Lung (tissue), 12 donors: ENCODE measurements around the gene LUM. TPM values are rescaled to one million over a fixed set of nuclear protein-coding genes. Genes with fewer than 3 reads are reported as not detected.

Experiments used
- ATAC-seq: fragments of 200-7000 bp; cut with Tn5 transposase; one replicate; pipeline ENCODE4 v1.9.1; 2020; ENCODE audit warnings: moderate number of reproducible peaks; ENCODE audit not compliant: insufficient read depth, low FRiP score
- DNase-seq, 3 donors: peaks; one replicate each; pipeline ENCODE4 v3.0.0-alpha.2; 2013 to 2017
- H3K27ac ChIP-seq, 2 donors: one replicate each; pipeline ENCODE4 v1.5.1; 2013; ENCODE audit warnings: mild to moderate bottlenecking in 2 of 2, moderate library complexity in 2 of 2, control low read depth in 1 of 2, inconsistent platforms in 1 of 2, low read depth in 1 of 2, low read length in 1 of 2
- H3K27me3 ChIP-seq, 3 donors: one replicate each; pipeline ENCODE4 v1.5.1; 2013; ENCODE audit warnings: low read length in 2 of 3; ENCODE audit not compliant: control insufficient read depth in 3 of 3, insufficient read depth in 3 of 3
- H3K36me3 ChIP-seq, 4 donors: one replicate each; pipeline ENCODE4 v1.5.1; 2013; ENCODE audit warnings: low read length in 4 of 4, mild to moderate bottlenecking in 1 of 4, moderate library complexity in 1 of 4; ENCODE audit not compliant: control insufficient read depth in 4 of 4, insufficient read depth in 4 of 4
- H3K4me1 ChIP-seq, 5 donors: one replicate each; pipeline ENCODE4 v1.5.1; 2013; ENCODE audit warnings: low read length in 5 of 5, mild to moderate bottlenecking in 2 of 5, moderate library complexity in 1 of 5; ENCODE audit not compliant: control insufficient read depth in 5 of 5, insufficient read depth in 5 of 5
- H3K4me3 ChIP-seq: one replicate; pipeline ENCODE4 v1.5.1; 2013; ENCODE audit warnings: mild to moderate bottlenecking, control low read depth, moderate library complexity
- H3K9ac ChIP-seq, 2 donors: one replicate each; pipeline ENCODE4 v1.5.1; 2013; ENCODE audit warnings: low read length in 2 of 2, control low read depth in 1 of 2; ENCODE audit not compliant: insufficient read depth in 1 of 2
- H3K9me3 ChIP-seq, 4 donors: one replicate each; pipeline ENCODE4 v1.5.1; 2013; ENCODE audit warnings: low read length in 3 of 4, mild to moderate bottlenecking in 1 of 4, moderate library complexity in 1 of 4; ENCODE audit not compliant: control insufficient read depth in 4 of 4, insufficient read depth in 3 of 4
- WGBS, 2 donors: extraction: QIAGEN DNeasy Blood & Tissue Kit; methylation state at CpG; one replicate each; pipeline ENCODE4 v1.1.7; 2013; 5-methylcytosine and 5-hydroxymethylcytosine counted together
- polyA plus RNA-seq, 2 donors: library from polyadenylated mRNA; stranded (reverse); fragments of 200-250 nt; gene quantifications; one replicate each; pipeline ENCODE4 v1.2.1, GENCODE V29; 2013
- total RNA-seq, 2 donors: library from RNA; depleted of rRNA in 1 of 2; stranded (reverse); fragments of >200 nt in 1 of 2; gene quantifications; one replicate each; pipeline ENCODE4 v1.2.1, GENCODE V29; 2014 to 2021
- TF ChIP-seq, protein P1 (sequence below): IDR thresholded peaks from 2 replicates; pipeline ENCODE4 v1.5.1; 2012; ENCODE audit warnings: mild to moderate bottlenecking; ENCODE audit errors: control extremely low read depth, extremely low read depth
- donor health status: control.
- donor health status: control.
- donor health status: Bipolar disorder and iron deficiency.
- donor health status: healthy.
- donor health status: DM: yes; HTN: yes; CAD: no.

LUM gene
- total and polyA plus RNA-seq, 4 donors: 74.5 to 593 (median 218) TPM

DNA sequence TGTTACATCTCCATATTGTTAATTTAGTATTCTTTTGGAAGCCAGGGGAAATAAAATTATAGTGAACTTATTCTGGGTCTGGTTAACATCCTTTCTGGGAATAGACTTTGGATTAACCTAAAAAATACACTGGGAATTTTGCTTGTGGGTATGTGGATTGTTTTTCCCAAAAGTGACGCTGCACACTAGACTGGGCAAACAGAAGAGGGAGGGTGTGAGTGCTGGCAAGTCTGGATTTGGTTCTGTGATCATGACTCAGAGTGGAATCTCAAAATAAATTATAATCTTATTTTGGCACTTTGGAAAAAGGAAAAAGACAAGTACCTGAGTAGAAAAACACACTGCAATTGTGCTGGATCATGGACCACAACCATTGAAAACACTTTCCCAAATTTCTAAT is 15.2 kb upstream of the LUM start:
- TF ChIP-seq, protein P1, sequence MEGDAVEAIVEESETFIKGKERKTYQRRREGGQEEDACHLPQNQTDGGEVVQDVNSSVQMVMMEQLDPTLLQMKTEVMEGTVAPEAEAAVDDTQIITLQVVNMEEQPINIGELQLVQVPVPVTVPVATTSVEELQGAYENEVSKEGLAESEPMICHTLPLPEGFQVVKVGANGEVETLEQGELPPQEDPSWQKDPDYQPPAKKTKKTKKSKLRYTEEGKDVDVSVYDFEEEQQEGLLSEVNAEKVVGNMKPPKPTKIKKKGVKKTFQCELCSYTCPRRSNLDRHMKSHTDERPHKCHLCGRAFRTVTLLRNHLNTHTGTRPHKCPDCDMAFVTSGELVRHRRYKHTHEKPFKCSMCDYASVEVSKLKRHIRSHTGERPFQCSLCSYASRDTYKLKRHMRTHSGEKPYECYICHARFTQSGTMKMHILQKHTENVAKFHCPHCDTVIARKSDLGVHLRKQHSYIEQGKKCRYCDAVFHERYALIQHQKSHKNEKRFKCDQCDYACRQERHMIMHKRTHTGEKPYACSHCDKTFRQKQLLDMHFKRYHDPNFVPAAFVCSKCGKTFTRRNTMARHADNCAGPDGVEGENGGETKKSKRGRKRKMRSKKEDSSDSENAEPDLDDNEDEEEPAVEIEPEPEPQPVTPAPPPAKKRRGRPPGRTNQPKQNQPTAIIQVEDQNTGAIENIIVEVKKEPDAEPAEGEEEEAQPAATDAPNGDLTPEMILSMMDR: no peak
- Histone ChIP-seq H3K36me3 (no peaks in the 10 kb centered on the region), H3K27me3 (no peaks in the 10 kb centered on the region), H3K27ac (no peak overlapping the region), H3K4me3 (no peak overlapping the region), H3K9ac (no peak overlapping the region), H3K4me1 (peaks cover 0 to 4% (median 0%) of the 10 kb centered on the region in 5 donors), H3K9me3 (no peaks in the 10 kb centered on the region)
- 81 to 85% methylated on average over 1 of the region's 1 CpG for WGBS, 2 donors
- ATAC-seq (no peak), DNase-seq (no peak)

GRCh38 chr12:91123236-91123916 is 12.1 kb upstream of the LUM start:
- Histone ChIP-seq H3K9me3 (no peaks in the 10 kb centered on the region), H3K36me3 (no peaks in the 10 kb centered on the region), H3K27me3 (no peaks in the 10 kb centered on the region), H3K4me1 (peaks cover 0 to 4% (median 0%) of the 10 kb centered on the region in 5 donors), H3K4me3 (no peak overlapping the region), H3K27ac (no peak overlapping the region), H3K9ac (no peak overlapping the region)
- ATAC-seq (no peak), DNase-seq (no peak)
- TF ChIP-seq, protein P1: no peak
- WGBS, 2 donors: 92 to 93% methylated on average over 5 of the region's 5 CpGs

DNA sequence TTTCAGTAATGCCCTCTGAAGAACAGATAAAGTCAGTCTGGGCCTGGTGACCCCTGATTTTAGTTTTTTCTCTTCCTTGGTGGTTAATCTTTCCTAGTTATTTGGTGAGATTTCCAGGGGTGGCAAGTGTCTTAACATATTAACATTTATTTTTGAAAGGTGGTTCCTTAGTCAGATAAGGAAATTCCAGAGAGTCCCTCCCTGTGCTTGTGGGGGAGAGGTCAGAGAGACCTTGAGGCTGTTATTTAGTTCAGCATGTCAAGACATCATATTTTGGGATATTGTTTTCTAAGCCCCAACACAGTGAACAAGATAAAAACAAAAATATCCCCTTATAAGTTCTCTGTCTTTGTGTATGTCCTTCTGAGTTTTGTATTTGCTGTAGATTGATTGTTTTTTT is 9.5 kb upstream of the LUM start:
- TF ChIP-seq, protein P1: no peak
- no peak for ATAC-seq

DNA sequence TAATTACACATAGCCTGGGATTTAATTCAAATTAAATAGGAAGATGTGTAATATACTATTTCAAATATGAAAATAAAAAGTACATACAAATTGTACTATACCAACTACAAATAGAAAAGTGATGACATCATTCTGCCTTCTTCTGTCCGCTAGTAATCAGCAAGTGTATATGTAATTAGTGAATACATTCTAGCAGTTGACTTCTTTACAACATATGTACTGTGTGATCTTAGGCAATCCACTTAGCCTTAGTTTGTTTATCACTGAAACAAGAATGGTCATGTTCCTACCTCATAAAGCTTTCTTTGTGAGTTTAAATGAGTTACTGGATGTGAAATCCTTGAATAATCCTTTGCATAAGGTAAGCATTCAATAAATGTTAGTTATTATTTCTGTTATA is 7.8 kb upstream of the LUM start:
- Histone ChIP-seq H3K27me3 (no peaks in the 10 kb centered on the region), H3K36me3 (no peaks in the 10 kb centered on the region), H3K9ac (no peak overlapping the region), H3K27ac (no peak overlapping the region), H3K4me1 (no peaks in the 10 kb centered on the region), H3K9me3 (no peaks in the 10 kb centered on the region), H3K4me3 (no peak overlapping the region)
- TF ChIP-seq, protein P1: no peak
- 93 to 94% methylated on average over 1 of the region's 1 CpG for WGBS, 2 donors
- DNase-seq: no peak
- ATAC-seq: no peak

More for the DNA sequence above, 9.5 kb upstream of the LUM start:
- no peaks in the 10 kb centered on the region for H3K9me3 ChIP-seq
- no peaks in the 10 kb centered on the region for H3K4me1 ChIP-seq
- H3K36me3 ChIP-seq: no peaks in the 10 kb centered on the region
- no peak overlapping the region for H3K4me3 ChIP-seq
- H3K27me3 ChIP-seq: no peaks in the 10 kb centered on the region
- DNase-seq: no peak
- no peak overlapping the region for H3K27ac ChIP-seq
- H3K9ac ChIP-seq: no peak overlapping the region
